ENCODE measurements around the gene ADAM8.
"Not testable (repeated sequence)": the region's sequence is repeated elsewhere in the genome, so short reads cannot be mapped to it uniquely, and the experiment has no call there.

The ADAM8 gene

DNA sequence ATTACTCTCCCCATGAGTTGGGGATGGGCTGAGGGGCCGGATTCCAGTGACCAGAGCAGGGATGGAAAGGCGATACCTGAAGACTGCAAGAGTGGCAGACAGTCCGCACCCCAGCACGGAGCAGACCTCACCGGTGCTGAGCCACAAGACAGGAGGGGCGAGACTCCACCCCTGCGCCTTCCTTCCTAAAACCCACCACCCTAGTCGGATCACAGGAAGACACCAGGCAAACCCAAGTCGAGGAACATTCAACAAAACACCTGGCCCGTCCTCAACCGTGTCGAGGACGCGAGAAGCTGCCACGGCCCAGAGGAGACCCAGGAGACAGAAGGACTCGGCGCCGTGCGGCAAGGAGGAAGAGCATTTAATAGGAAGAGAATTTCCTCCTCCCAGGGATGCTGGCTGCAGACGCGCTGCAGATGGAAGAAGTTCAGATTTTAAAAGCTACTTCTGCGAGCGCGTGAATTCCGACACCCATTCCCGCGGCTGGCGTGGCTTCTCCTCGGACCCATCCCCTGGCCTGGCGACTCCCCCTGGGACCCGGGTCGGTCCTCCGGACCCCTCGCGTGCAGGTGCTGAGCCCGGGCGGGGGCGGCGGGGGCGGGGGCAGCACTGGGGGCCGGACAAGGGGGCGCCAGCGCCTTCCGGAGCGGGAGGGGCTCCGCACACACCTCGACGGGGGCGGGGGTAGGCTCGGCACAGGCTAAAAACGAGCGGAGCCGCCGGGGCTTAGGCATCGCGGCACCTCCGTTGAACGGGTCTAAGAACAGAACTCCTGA, 47.2 kb downstream of the ADAM8 start:
- DNase-seq: no peak

DNA sequence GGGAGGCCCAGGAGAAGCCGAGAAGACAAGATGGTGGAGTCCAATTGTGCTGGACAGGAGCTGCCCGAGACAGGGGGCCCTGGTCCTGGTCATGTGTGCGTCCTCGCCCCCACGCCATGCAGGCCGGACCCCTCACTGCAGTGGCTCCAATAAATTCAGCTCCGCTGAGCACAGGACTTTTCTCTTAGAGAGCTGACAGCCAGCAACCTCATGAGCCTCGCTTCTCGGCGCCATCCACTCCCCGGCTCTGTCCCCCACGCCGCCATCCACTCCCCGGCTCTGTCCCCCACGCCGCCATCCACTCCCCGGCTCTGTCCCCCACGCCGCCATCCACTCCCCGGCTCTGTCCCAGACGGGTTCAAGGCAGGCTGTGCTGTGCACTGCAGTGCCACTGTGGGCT, 49.4 kb downstream of the ADAM8 start:
- no peak for DNase-seq

DNA sequence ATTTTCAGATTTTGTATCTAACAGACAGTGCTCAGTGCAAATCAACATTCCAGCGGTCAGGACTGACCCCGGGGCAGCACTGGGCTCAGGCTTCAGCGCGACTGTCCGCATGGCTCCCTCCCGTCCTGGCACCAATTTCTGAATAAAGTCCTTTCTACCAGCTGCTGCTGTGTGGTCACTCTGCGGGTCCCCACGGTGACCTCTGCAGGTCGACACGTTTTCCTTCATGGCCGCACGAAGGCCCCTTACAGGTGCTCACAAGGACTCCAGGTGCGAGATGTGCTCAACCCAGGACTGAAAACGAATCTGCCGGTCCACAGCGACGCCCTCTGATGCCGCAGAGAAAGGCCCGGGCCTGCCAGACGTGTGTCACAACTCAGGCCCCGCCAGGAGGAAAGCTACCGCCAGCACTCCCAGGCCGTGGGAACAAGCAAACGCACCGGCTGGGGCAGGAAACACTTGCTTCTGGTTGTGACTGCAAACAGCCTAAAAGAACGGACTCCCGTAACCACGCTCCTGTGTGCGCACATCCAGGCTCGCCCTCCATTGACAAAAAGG, 50.3 kb downstream of the ADAM8 start:
- no peak for DNase-seq

DNA sequence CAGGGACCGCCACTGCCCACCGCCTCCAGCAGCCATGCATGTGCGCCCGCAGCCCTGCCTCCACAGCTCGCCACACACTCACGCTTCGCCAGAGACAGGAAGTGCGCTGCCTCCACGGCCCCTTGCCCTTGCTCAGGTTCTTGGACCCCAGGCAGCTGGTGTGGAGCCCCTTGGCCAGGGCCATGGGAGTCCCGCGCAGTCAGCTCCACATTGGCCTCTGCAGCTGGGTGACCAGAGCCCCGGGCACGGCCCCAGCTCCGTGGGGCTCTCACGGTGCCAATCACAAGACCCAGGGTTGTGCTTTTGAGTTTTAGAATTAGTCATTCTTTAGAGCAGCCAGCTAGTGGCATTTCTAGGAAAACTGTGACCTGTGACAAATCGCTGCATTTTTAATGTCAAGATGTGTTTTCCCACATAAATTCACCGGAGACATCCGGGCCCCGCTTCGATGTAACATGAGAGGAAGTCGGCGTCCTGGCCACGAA, 50.9 kb downstream of the ADAM8 start:
- no peak for DNase-seq

DNA sequence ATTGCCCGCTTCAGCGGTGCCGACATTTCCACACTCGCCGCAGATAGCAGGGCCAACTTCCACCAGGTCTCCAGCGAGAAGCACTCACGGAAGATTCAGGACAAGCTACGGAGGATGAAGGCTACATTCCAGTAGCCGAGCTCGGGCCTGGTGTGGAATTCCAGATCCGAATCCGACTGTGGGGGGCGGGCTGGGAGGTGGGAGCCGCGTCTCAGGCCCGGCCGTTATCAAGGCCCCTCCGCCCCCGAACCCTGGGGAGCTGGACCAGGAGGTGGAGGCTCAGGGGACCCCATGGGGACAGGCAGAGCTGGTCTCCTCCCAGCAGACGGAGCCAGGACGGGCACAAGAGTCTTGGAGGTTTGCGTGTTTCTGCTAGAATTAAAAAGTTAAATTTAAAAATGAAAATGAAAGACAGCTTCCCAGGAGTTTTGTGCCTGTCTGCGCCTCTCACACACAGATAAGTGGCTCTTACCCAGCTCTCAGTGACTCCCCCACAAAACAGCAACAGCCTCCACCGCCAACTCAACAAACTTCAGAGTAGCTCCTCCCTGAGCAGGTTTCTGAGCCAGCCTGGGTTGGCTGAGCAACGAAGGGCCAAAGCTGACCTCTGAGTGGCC, 51.8 kb downstream of the ADAM8 start:
- no peak for DNase-seq

DNA sequence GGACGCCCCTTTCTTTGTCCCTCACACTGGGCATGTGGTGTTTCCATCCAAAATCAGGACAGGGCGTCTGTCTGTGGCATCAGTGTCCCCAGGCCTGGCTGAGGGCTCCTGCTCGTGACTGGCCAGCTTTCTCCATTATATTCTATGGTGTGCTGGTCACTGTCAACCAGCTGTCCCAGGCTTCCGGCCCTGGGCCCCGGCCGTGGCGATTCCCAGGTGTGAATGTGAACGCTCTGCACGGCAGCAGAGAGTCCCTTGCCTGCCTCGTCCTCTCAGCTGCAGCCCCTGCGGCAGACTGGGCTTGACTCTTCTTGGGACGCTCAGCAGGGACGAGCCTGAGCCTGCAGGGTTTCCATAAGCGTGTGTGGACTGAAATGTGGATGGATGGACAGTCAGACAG, 52.6 kb downstream of the ADAM8 start:
- no peak for DNase-seq

DNA sequence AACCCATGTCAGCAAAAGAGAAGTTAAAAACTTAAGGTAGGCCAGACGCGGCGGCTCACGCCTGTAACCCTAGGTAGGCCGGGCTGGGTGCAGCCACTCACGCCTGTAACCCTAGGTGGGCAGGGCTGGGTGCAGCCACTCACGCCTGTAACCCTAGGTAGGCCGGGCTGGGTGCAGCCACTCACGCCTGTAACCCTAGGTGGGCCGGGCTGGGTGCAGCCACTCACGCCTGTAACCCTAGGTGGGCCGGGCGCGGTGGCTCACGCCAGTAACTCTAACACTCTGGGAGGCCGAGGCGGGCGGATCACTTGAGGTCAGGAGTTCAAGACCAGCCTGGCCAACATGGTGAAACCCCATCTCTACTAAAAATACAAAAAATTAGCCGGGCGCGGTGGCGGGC, 54.9 kb downstream of the ADAM8 start:
- not testable (repeated sequence) for DNase-seq

DNA sequence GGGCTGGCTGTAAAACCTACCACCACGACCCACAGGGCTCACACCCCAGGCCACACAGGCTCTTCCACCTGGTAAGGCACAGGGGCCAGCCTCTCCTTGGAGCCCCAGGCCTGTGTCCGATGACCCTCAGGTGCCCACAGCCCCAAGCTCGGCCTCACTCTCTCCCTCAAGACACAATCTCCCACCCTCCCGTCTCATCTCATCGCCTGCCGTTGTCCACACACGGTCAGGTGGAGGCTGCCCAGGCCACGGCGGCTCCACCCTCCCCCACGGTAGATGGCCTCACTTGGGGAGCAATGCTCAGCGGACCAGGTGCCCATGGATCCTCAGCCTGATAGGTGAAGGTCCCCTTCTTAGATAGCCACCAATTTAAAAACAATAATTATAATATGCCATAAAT, 55.3 kb downstream of the ADAM8 start:
- no peak for DNase-seq

DNA sequence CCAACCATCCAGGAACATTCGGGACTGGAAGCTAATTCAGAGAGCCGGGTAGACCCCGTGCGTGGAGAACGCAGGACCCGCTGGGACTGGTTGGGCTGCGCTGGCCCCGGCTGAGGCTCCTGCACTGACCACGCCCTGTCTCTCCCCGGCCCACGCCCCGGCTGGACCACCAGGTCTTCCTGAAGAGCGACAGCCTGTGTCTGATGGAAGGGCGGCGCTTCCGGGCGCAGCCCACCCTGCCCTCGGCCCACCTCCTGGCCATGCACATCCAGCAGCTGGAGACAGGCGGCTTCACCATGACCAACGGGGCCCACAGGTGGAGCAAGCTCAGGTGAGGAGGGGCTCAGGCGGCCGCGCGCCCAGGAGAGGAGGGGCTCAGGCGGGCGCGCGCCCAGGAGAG, 56.9 kb downstream of the ADAM8 start:
- no peak for DNase-seq

DNA sequence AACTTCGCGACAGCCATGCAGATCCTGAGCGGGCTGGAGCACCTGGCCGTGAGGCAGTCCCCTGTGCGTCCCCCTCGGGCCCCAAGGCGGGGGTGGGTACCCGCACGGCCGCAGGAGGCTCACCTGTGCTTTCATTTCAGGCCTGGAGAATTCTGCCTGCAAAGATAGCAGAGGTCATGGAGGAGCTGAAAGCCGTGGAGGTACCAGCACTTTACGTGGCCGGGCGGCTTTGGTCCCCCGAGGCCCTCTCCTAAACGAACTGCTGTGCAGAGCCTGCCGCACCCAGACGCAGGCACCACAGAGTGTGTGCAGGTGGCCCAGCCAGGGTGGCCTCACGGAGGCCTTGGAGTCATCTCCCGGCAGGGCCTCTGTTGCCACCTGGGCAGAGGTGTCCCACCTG, 57.8 kb downstream of the ADAM8 start:
- no peak for DNase-seq

DNA sequence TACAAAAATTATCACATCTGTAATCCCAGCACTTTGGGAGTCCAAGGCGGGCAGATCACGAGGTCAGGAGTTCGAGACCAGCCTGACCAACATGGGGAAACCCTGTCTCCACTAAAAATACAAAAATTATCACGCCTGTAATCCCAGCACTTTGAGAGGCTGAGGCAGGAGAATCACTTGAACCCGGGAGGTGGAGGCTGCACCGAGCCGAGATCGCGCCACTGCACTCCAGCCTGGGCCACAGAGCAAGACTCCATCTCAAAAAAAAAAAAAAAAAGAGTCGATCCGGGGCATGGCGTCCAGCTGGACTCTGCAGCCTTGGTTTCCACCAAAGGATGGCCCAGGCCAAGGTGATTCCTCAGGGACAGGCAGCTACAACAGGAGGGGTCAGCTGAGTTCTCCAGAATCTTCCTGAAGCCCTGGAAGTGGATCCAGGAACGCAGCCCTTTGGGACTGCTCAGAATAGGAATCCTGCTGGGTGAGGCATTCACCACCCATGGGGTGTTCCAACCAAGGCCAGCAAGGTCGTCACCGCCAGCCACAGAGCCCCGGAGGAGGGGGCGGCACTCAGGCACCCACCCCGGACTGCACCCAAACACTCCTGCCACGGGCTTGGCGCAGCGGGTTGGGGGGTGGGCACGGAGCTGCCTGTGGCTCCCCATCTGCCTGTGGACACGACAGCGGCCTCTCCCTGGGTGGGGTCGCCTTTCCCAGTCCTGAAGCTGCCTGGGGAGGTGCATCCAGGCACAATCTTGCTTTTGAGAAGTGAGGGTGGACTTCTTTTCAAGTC, 58.7 kb downstream of the ADAM8 start:
- DNase-seq: no peak

DNA sequence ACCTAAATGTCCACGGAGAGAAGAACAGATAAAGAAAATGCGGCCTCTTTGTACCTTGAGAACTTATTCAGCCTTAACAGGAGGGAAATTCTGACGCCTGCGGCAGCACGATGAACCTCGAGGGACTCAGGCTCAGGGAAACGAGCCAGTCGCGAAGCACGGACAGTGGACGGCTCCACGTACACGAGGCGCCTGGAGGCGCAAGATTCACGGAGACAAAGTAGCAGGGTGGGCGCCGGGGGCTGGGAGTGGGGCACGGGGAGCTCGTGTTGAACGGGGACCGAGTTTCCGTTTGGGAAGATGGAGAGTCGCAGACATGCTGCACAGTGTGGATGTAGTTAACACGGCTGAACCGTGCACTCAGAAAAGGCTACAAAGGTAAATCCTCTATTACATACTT, 59.9 kb downstream of the ADAM8 start:
- no peak for DNase-seq

DNA sequence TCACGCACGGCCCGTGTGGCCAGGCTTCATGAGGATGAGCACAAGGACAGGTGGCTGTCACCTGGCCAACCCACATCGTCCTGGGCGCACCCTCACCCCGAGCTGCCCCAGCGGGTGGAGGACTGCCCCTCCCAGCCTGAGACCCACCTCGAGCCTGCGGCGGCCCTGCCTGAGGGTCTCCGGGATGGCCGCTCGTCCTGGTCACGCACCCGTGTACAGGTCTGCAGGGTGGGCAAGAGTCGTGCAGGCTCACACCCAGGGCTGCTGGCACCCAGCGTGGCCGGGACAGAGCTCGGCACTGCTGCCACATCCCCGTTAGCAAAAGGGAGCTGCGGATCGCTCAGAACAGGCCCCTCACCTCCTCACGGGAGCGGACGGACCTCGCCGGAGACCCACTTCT, 61.1 kb downstream of the ADAM8 start:
- no peak for DNase-seq

DNA sequence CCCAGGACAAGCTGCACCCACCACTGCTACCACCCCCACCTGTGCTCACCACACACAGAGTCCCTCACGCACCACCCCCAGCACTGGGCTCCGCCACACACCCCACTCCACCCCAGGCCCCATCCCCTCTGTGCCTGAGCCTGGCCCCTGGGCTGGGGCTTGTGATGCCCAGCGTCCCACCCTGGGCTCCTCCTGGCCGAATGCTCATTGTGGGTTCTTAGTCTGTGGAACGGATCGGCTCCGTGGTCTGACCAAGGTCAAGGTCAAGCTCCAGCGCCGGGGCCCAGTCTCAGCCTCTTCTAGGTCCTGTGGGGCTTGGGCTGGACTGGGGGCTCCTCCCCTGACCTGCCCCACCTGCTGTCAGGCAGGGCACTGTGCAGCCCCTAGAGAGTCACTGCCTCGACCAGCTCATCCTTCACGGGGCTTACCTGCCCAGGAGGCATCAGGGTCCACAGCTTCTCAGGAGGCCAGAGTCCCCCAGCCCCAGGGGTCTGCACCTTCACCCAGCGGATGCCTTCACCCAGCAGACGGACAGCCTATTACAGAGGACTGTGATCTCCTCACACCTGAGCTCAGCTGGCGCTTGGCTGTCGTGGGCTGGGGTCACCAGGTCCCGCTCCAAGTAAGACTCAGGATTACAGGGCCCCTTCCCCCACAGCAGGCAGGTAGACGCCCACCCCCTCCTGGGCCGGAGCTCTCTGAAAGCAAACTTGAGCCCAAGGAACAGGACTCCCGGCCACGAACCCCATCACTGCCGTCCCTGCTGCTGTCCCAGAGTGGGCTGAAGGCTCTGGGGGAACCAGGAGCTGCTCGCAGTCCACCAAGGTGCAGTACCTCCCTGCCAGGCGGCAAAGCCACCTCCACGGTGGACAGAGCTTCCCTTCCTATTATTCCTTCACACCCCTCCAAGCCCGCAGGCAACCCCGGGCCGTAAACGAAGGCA, 61.9 kb downstream of the ADAM8 start:
- DNase-seq: no peak

DNA sequence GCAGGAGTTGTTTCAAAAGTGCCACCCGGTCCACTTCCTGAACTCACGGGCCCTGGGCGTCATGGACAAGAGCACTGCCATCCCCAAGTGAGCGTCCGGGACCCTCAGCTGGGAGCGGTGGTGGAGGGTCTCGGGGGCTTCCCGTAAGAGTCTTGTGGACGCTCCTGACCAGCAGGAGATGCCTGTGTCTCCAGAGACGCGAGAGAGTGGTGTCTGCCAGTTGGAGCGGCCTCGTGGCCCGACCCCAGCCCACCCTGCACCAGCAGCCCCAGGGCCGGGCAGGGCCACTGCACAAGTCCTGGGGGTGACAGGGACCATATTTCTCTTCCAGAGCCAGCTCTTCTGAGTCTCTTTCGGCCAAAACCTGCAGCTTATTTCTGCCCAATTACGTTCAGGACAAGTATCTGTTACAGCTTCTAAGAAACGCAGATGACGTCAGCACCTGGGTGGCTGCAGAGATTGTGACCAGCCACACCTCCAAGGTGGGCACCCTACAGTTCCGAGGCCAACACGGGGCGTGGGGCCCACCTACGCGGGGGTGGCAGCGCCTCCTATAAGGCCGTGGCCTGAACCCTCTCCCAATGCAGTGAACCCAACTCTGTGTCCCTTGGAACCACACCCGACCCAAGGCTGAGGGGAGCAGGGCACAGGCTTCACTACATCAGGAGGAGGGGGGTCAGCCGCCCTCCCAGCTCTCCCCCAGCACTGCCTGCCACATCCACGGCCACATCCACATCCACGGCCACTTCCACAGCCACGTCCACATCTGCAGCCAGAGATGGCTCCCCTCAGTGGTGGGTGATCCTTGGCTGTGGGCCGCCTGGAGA, 62.8 kb downstream of the ADAM8 start:
- DNase-seq: no peak

DNA sequence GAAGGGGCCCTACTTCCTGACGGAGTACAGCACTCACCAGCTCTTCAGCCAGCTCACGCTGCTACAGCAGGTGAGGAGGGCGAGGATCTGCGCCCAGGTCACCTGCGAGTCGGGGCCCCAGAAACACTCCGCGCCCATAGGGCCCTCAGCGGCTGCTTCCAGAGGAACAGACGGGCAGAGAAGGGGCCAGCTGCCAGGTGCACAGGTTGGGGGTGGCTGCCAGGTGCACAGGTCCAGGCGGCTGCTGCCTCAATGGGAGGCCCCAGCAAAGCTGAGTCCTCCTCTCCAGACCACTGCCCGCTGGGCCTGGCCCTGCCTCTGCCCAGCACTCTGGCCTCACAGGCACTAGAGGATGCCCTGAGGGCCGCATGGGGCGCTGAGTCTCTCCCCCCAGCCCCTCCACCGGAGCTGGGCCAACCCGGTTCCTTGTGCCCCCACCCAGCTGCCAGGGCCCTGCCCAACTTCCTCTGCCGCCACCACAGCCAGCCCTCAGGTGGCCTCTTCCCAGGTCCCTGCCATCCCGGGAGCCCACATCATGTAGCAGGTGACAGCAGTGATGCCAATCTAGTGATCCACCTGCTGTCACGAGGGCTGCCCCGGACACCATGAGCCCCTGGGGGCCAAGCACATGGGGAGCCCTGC, 63.7 kb downstream of the ADAM8 start:
- no peak for DNase-seq
